ENCODE data around the gene ZNFX1.

Gene ZNFX1

GRCh38 chr20:49278818-49279676 lies 1.2 kb upstream of the ZNFX1 start:
- no peak for DNase-seq (ENCODE audit: low spot score)

GRCh38 chr20:49277786-49278035 lies 146 bp downstream of the ZNFX1 start:
- no peak for DNase-seq (ENCODE audit: low spot score)

GRCh38 chr20:49276961-49277785 lies 684 bp downstream of the ZNFX1 start:
- DNase-seq (ENCODE audit: low spot score), result peak; percentile 47

- peak; percentile 73 for DNase-seq (ENCODE audit: low spot score)
Observed at GRCh38 chr20:49276161-49276960, 1.5 kb downstream of the ZNFX1 start.

- DNase-seq (ENCODE audit: low spot score), result no peak
Observed at GRCh38 chr20:49275636-49276035, 2.2 kb downstream of the ZNFX1 start.

- DNase-seq (ENCODE audit: low spot score), result no peak
Observed at GRCh38 chr20:49275216-49275615, 2.6 kb downstream of the ZNFX1 start.

- no peak for DNase-seq (ENCODE audit: low spot score)
Observed at GRCh38 chr20:49273696-49274277, 4.1 kb downstream of the ZNFX1 start.

- no peak for DNase-seq (ENCODE audit: low spot score)
Observed at GRCh38 chr20:49272654-49273053, 5.2 kb downstream of the ZNFX1 start.

- DNase-seq (ENCODE audit: low spot score), result no peak
Observed at GRCh38 chr20:49270736-49271135, 7.1 kb downstream of the ZNFX1 start.

GRCh38 chr20:49270177-49270576 lies 7.7 kb downstream of the ZNFX1 start:
- no peak for DNase-seq (ENCODE audit: low spot score)

- peak; percentile 69 for DNase-seq (ENCODE audit: low spot score)
Observed at GRCh38 chr20:49268600-49269365, 9.1 kb downstream of the ZNFX1 start.

GRCh38 chr20:49267327-49267726 lies 10.5 kb downstream of the ZNFX1 start:
- DNase-seq (ENCODE audit: low spot score), result peak; percentile 49

- DNase-seq (ENCODE audit: low spot score), result no peak
Observed at GRCh38 chr20:49262444-49262843, 15.4 kb downstream of the ZNFX1 start.

GRCh38 chr20:49261173-49261572 lies 16.7 kb downstream of the ZNFX1 start:
- DNase-seq (ENCODE audit: low spot score), result no peak

- no peak for DNase-seq (ENCODE audit: low spot score)
Observed at GRCh38 chr20:49260218-49260617, 17.6 kb downstream of the ZNFX1 start.

GRCh38 chr20:49259799-49260198 lies 18.1 kb downstream of the ZNFX1 start:
- DNase-seq (ENCODE audit: low spot score), result no peak

- DNase-seq (ENCODE audit: low spot score), result no peak
Observed at GRCh38 chr20:49259284-49259683, 18.6 kb downstream of the ZNFX1 start.

- DNase-seq (ENCODE audit: low spot score), result no peak
Observed at GRCh38 chr20:49256261-49256660, 21.6 kb downstream of the ZNFX1 start.

GRCh38 chr20:49252556-49253350 lies 25.1 kb downstream of the ZNFX1 start:
- no peak for DNase-seq (ENCODE audit: low spot score)

- no peak for DNase-seq (ENCODE audit: low spot score)
Observed at GRCh38 chr20:49248879-49249665, 28.8 kb downstream of the ZNFX1 start.

Data from NAMALWA (cell line).